HepG2 (cell line): ENCODE measurements around the gene CLUH. TPM values are rescaled to one million over a fixed set of nuclear protein-coding genes. Genes with fewer than 3 reads are reported as not detected.

ENCODE experiments used
- KLF13 ChIP-seq: sonication (generic); formaldehyde crosslinking; IDR thresholded peaks from 2 replicates; pipeline ENCODE4 v1.4.0; 2020; ENCODE audit warnings: mild to moderate bottlenecking, missing genetic modification reagents
- RBFOX2 ChIP-seq: fragments of 200-400 bp; formaldehyde crosslinking; IDR thresholded peaks from 2 replicates; pipeline ENCODE4 v1.6.1; 2017; ENCODE audit warnings: low read depth, mild to moderate bottlenecking, low read length
- REXO4 ChIP-seq: sonication (generic); formaldehyde crosslinking; IDR thresholded peaks from 2 replicates; pipeline ENCODE4 v1.8.0; 2022; ENCODE audit warnings: missing genetic modification reagents, mild to moderate bottlenecking, borderline replicate concordance
- ZNF484 ChIP-seq: sonication (generic); formaldehyde crosslinking; IDR thresholded peaks from 2 replicates; pipeline ENCODE4 v1.5.1; 2020; ENCODE audit warnings: mild to moderate bottlenecking, low read depth, missing genetic modification reagents, borderline replicate concordance
- ZNF558 ChIP-seq: sonication (generic); formaldehyde crosslinking; IDR thresholded peaks from 2 replicates; pipeline ENCODE4 v1.9.0; 2022; ENCODE audit warnings: mild to moderate bottlenecking, missing genetic modification reagents, borderline replicate concordance
- ZNF777 ChIP-seq: sonication (generic); formaldehyde crosslinking; IDR thresholded peaks from 2 replicates; pipeline ENCODE4 v1.4.0; 2020; ENCODE audit warnings: missing genetic modification reagents
- polyA plus RNA-seq, 8 experiments: library from polyadenylated mRNA; depleted of rRNA in 3 of 8; stranded (reverse) in 7 of 8; unstranded in 1 of 8; fragments of >200 nt; fragmentation: Illumina TruSeq in 4 of 8; extraction: Trizol in 4 of 8; gene quantifications; 2 replicates each; pipeline versions ENCODE4 v1.2.1 to v1.2.3, GENCODE V29; 2011 to 2016; ENCODE audit warnings: low read depth in 4 of 8, missing spikeins in 1 of 8, mixed read lengths in 1 of 8; ENCODE audit not compliant: insufficient read depth in 1 of 8
- total RNA-seq, 5 experiments: library from RNA; depleted of rRNA; stranded (reverse); fragments of >200 nt; fragmentation: Illumina TruSeq; extraction: Trizol; gene quantifications; 2 replicates each; pipeline ENCODE4 v1.2.3, GENCODE V29; 2016; ENCODE audit warnings: low read depth in 1 of 5
- TF ChIP-seq, protein P1 (sequence below): sonication (generic); formaldehyde crosslinking; IDR thresholded peaks from 2 replicates; pipeline ENCODE4 v1.4.0; 2020; ENCODE audit warnings: missing genetic modification reagents
- TF ChIP-seq, protein P2 (sequence below): sonication (generic); formaldehyde crosslinking; IDR thresholded peaks from 2 replicates; pipeline ENCODE4 v1.8.0; 2022; ENCODE audit warnings: mild to moderate bottlenecking, missing genetic modification reagents, moderate library complexity
- TF ChIP-seq, protein P3 (sequence below): sonication (generic); formaldehyde crosslinking; IDR thresholded peaks from 2 replicates; pipeline ENCODE4 v1.5.0; 2020; ENCODE audit warnings: mild to moderate bottlenecking, missing genetic modification reagents, moderate library complexity
- TF ChIP-seq, protein P4 (sequence below): IDR thresholded peaks from 2 replicates; pipeline ENCODE4 v1.6.1; 2016; ENCODE audit warnings: mild to moderate bottlenecking, missing biosample characterization, missing genetic modification reagents

CLUH gene
- total and polyA plus RNA-seq, 2 of the 13 experiments (the other 11 are each of a cell fraction or from before 2014, with no cell fraction given) = 30.9 to 60.5 TPM

DNA sequence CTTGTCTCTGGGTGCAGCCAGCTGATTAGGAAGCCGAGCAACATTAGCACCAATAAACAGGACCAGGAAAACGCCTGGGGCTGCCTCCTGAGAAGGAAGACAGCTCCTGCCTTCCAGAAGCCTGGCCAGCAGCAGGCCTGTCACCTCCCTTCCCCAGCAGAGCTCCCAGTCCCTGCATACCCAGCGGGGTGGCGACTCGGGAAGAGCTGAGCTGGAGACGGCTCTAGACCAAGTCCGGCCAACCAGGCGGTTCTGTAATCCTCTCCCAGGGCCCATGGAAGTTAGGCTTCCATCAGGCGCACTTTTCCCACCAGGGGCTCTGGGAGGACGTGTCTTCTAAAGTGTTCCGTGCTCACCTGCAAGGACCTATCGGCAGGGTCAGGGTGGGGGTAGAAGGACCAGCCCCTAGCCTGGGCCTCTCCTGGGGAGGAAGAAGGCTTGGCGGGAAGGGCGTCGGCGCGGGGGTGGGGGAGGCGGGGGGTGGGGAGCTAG is 12.0 kb upstream of the CLUH start (continued):
- TF ChIP-seq, protein P1, sequence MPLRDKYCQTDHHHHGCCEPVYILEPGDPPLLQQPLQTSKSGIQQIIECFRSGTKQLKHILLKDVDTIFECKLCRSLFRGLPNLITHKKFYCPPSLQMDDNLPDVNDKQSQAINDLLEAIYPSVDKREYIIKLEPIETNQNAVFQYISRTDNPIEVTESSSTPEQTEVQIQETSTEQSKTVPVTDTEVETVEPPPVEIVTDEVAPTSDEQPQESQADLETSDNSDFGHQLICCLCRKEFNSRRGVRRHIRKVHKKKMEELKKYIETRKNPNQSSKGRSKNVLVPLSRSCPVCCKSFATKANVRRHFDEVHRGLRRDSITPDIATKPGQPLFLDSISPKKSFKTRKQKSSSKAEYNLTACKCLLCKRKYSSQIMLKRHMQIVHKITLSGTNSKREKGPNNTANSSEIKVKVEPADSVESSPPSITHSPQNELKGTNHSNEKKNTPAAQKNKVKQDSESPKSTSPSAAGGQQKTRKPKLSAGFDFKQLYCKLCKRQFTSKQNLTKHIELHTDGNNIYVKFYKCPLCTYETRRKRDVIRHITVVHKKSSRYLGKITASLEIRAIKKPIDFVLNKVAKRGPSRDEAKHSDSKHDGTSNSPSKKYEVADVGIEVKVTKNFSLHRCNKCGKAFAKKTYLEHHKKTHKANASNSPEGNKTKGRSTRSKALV = 0 out of 2 replicates have a peak, but pooled peaks have one; percentile 37
- TF ChIP-seq, protein P2, sequence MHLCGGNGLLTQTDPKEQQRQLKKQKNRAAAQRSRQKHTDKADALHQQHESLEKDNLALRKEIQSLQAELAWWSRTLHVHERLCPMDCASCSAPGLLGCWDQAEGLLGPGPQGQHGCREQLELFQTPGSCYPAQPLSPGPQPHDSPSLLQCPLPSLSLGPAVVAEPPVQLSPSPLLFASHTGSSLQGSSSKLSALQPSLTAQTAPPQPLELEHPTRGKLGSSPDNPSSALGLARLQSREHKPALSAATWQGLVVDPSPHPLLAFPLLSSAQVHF = no peak
- TF ChIP-seq, protein P3, sequence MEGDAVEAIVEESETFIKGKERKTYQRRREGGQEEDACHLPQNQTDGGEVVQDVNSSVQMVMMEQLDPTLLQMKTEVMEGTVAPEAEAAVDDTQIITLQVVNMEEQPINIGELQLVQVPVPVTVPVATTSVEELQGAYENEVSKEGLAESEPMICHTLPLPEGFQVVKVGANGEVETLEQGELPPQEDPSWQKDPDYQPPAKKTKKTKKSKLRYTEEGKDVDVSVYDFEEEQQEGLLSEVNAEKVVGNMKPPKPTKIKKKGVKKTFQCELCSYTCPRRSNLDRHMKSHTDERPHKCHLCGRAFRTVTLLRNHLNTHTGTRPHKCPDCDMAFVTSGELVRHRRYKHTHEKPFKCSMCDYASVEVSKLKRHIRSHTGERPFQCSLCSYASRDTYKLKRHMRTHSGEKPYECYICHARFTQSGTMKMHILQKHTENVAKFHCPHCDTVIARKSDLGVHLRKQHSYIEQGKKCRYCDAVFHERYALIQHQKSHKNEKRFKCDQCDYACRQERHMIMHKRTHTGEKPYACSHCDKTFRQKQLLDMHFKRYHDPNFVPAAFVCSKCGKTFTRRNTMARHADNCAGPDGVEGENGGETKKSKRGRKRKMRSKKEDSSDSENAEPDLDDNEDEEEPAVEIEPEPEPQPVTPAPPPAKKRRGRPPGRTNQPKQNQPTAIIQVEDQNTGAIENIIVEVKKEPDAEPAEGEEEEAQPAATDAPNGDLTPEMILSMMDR = no peak
- TF ChIP-seq ZNF558 (CRISPR knock-in tag) (no peak), RBFOX2 (no peak), KLF13 (CRISPR knock-in tag) (no peak), ZNF777 (CRISPR knock-in tag) (0 out of 2 replicates have a peak, but pooled peaks have one; percentile 2), REXO4 (no peak), ZNF484 (CRISPR knock-in tag) (no peak)
- TF ChIP-seq, protein P4, sequence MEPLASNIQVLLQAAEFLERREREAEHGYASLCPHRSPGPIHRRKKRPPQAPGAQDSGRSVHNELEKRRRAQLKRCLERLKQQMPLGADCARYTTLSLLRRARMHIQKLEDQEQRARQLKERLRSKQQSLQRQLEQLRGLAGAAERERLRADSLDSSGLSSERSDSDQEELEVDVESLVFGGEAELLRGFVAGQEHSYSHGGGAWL (CRISPR knock-in tag) = no peak
